HEK293 (cell line): ENCODE results near the gene NFE2L1.

Source experiments
- FEZF1 ChIP-seq: fragments of 450-650 bp; formaldehyde crosslinking; IDR thresholded peaks from 2 replicates; pipeline ENCODE4 v1.5.1; 2016; ENCODE audit warnings: missing biosample characterization, missing genetic modification characterization
- KLF1 ChIP-seq: fragments of 450-650 bp; formaldehyde crosslinking; IDR thresholded peaks from 2 replicates; pipeline ENCODE4 v1.5.1; 2016; ENCODE audit warnings: missing biosample characterization, missing genetic modification characterization
- KLF8 ChIP-seq: fragments of 450-650 bp; formaldehyde crosslinking; IDR thresholded peaks from 2 replicates; pipeline ENCODE4 v1.5.1; 2016; ENCODE audit warnings: missing biosample characterization, missing genetic modification characterization
- PRDM2 ChIP-seq: fragments of 450-650 bp; formaldehyde crosslinking; IDR thresholded peaks from 2 replicates; pipeline ENCODE4 v1.5.1; 2016; ENCODE audit warnings: missing biosample characterization, missing genetic modification characterization, borderline replicate concordance
- TSHZ1 ChIP-seq: fragments of 450-650 bp; formaldehyde crosslinking; IDR thresholded peaks from 2 replicates; pipeline ENCODE4 v1.5.1; 2016; ENCODE audit warnings: missing biosample characterization, missing genetic modification characterization, borderline replicate concordance
- ZBTB10 ChIP-seq: fragments of 450-650 bp; formaldehyde crosslinking; IDR thresholded peaks from 2 replicates; pipeline ENCODE4 v1.5.1; 2016; ENCODE audit warnings: missing biosample characterization, missing genetic modification characterization
- ZBTB7A ChIP-seq: fragments of 450-650 bp; formaldehyde crosslinking; IDR thresholded peaks from 2 replicates; pipeline ENCODE4 v1.5.1; 2016; ENCODE audit warnings: low read depth, missing biosample characterization, missing genetic modification characterization
- ZEB2 ChIP-seq: fragments of 450-650 bp; formaldehyde crosslinking; IDR thresholded peaks from 2 replicates; pipeline ENCODE4 v1.5.1; 2016; ENCODE audit warnings: missing biosample characterization, missing genetic modification characterization
- ZNF121 ChIP-seq: fragments of 450-650 bp; formaldehyde crosslinking; IDR thresholded peaks from 2 replicates; pipeline ENCODE4 v1.5.1; 2016; ENCODE audit warnings: missing biosample characterization, missing genetic modification characterization
- ZNF221 ChIP-seq: fragments of 450-650 bp; formaldehyde crosslinking; IDR thresholded peaks from 2 replicates; pipeline ENCODE4 v1.5.1; 2017; ENCODE audit warnings: missing biosample characterization, missing genetic modification characterization, borderline replicate concordance
- ZNF239 ChIP-seq: fragments of 450-650 bp; formaldehyde crosslinking; IDR thresholded peaks from 2 replicates; pipeline ENCODE4 v1.5.1; 2016; ENCODE audit warnings: missing biosample characterization, missing genetic modification characterization
- ZNF280C ChIP-seq: fragments of 450-650 bp; formaldehyde crosslinking; IDR thresholded peaks from 2 replicates; pipeline ENCODE4 v1.5.1; 2016; ENCODE audit warnings: missing biosample characterization, missing genetic modification characterization
- ZNF354C ChIP-seq: fragments of 450-650 bp; formaldehyde crosslinking; IDR thresholded peaks from 2 replicates; pipeline ENCODE4 v1.5.1; 2016; ENCODE audit warnings: missing biosample characterization, missing genetic modification characterization, low read depth, borderline replicate concordance
- ZNF394 ChIP-seq: fragments of 450-650 bp; formaldehyde crosslinking; IDR thresholded peaks from 2 replicates; pipeline ENCODE4 v1.5.1; 2016; ENCODE audit warnings: missing biosample characterization, missing genetic modification characterization, mild to moderate bottlenecking, moderate library complexity, borderline replicate concordance
- ZNF404 ChIP-seq: fragments of 450-650 bp; formaldehyde crosslinking; IDR thresholded peaks from 2 replicates; pipeline ENCODE4 v1.5.1; 2017; ENCODE audit warnings: missing biosample characterization, missing genetic modification characterization
- ZNF530 ChIP-seq: fragments of 450-650 bp; formaldehyde crosslinking; IDR thresholded peaks from 2 replicates; pipeline ENCODE4 v1.5.1; 2016; ENCODE audit warnings: low read depth, missing biosample characterization, missing genetic modification characterization
- ZNF544 ChIP-seq: fragments of 450-650 bp; formaldehyde crosslinking; IDR thresholded peaks from 2 replicates; pipeline ENCODE4 v1.5.0; 2017; ENCODE audit warnings: missing biosample characterization, missing genetic modification characterization
- ZNF571 ChIP-seq: fragments of 450-650 bp; formaldehyde crosslinking; IDR thresholded peaks from 2 replicates; pipeline ENCODE4 v1.5.0; 2017; ENCODE audit warnings: missing biosample characterization, missing genetic modification characterization
- ZNF629 ChIP-seq: fragments of 450-650 bp; formaldehyde crosslinking; IDR thresholded peaks from 2 replicates; pipeline ENCODE4 v1.5.1; 2017; ENCODE audit warnings: missing biosample characterization, missing genetic modification characterization
- ZNF664 ChIP-seq: fragments of 450-650 bp; formaldehyde crosslinking; IDR thresholded peaks from 2 replicates; pipeline ENCODE4 v1.5.1; 2016; ENCODE audit warnings: missing biosample characterization, missing genetic modification characterization
- ZNF670 ChIP-seq: fragments of 450-650 bp; formaldehyde crosslinking; IDR thresholded peaks from 2 replicates; pipeline ENCODE4 v1.5.1; 2016; ENCODE audit warnings: missing biosample characterization, missing genetic modification characterization, low read depth
- ZNF677 ChIP-seq: fragments of 450-650 bp; IDR thresholded peaks from 2 replicates; pipeline ENCODE4 v1.5.0; 2018; ENCODE audit warnings: missing biosample characterization, mild to moderate bottlenecking, missing genetic modification characterization, moderate library complexity
- ZSCAN5A ChIP-seq: fragments of 450-650 bp; formaldehyde crosslinking; IDR thresholded peaks from 2 replicates; pipeline ENCODE4 v1.5.1; 2016; ENCODE audit warnings: missing biosample characterization, missing genetic modification characterization

NFE2L1 gene

GRCh38 chr17:48024149-48025039 is 23.8 kb upstream of the NFE2L1 start (continued):
- no peak for TF ChIP-seq PRDM2 (tag by site-specific recombination)
- TF ChIP-seq TSHZ1 (tag by site-specific recombination) = no peak
- no peak for TF ChIP-seq FEZF1
- no peak for TF ChIP-seq ZNF670 (tag by site-specific recombination)
- 0 out of 2 replicates have a peak, but pooled peaks have one; percentile 3 for TF ChIP-seq ZNF677
- TF ChIP-seq ZNF629 (tag by site-specific recombination) = peak; percentile 69
- TF ChIP-seq ZNF221 = no peak
- no peak for TF ChIP-seq ZNF571
- peak; percentile 97 for TF ChIP-seq KLF1 (tag by site-specific recombination)
- TF ChIP-seq ZNF530 = no peak
- TF ChIP-seq KLF8 (tag by site-specific recombination) = peak; percentile 70; the same call in 1 of the 2 replicates
- no peak for TF ChIP-seq ZBTB10
- no peak for TF ChIP-seq ZNF280C (tag by site-specific recombination)
- 0 out of 2 replicates have a peak, but pooled peaks have one; percentile 26 for TF ChIP-seq ZNF121
- no peak for TF ChIP-seq ZNF354C (tag by site-specific recombination)
- no peak for TF ChIP-seq ZNF544
- no peak for TF ChIP-seq ZEB2 (tag by site-specific recombination)
- peak; percentile 32; the same call in 1 of the 2 replicates for TF ChIP-seq ZSCAN5A (tag by site-specific recombination)
- TF ChIP-seq ZNF664 = no peak
- no peak for TF ChIP-seq ZNF404 (tag by site-specific recombination)
- no peak; the same call in 1 of the 2 replicates for TF ChIP-seq ZNF394
- no peak; the same call in 1 of the 2 replicates for TF ChIP-seq ZBTB7A (tag by site-specific recombination)
- no peak for TF ChIP-seq ZNF239 (tag by site-specific recombination)
